Pancreas (tissue), 10 donors: ENCODE data around the gene PHF2. TPM values are rescaled to one million over a fixed set of nuclear protein-coding genes. Genes with fewer than 3 reads are reported as not detected.

Experiments used
- ATAC-seq, 4 donors: fragments of 200-7000 bp; cut with Tn5 transposase; one replicate each; pipeline versions ENCODE4 v1.8.0 to v1.9.1; 2020; ENCODE audit warnings: mild to moderate bottlenecking in 4 of 4, moderate library complexity in 4 of 4
- DNase-seq, 6 donors: peaks; one replicate each; pipeline ENCODE4 v3.0.0-alpha.2; 2020
- FAIRE-seq: peaks from 2 replicates; lab custom pipeline; 2012; peaks lifted over from hg19 to GRCh38; lab: Jason Lieb, UNC
- H3K27ac ChIP-seq, 4 donors: fragments of 200-600 bp; sonication (generic); 1 replicate in 3 of 4; 2 replicates in 1 of 4; pipeline versions ENCODE4 v1.5.0 to v1.8.0; 2020
- H3K27me3 ChIP-seq, 4 donors: fragments of 200-600 bp; one replicate each; pipeline ENCODE4 v1.8.0; 2021
- H3K36me3 ChIP-seq, 3 donors: fragments of 200-600 bp; sonication (generic) in 1 of 3; one replicate each; pipeline versions ENCODE4 v1.5.0 to v1.8.0; 2020 to 2021
- H3K4me1 ChIP-seq, 3 donors: fragments of 200-600 bp; one replicate each; pipeline ENCODE4 v1.8.0; 2021
- H3K4me3 ChIP-seq, 4 donors: fragments of 200-600 bp; sonication (generic) in 2 of 4; one replicate each; pipeline versions ENCODE4 v1.5.0 to v1.8.0; 2020 to 2021
- H3K9me3 ChIP-seq, 4 donors: fragments of 200-600 bp; one replicate each; pipeline ENCODE4 v1.8.0; 2021
- WGBS, 2 donors: extraction: QIAGEN DNeasy Blood & Tissue Kit; methylation state at CpG; one replicate each; pipeline ENCODE4 v1.1.7; 2013; 5-methylcytosine and 5-hydroxymethylcytosine counted together
- intact Hi-C, 3 donors: fragments of 100-400 bp; cut with DNase I; formaldehyde crosslinking; loops; one replicate each; pipeline versions ENCODE4 v1.11.1 to v1.14.2; 2022
- polyA plus RNA-seq, 2 donors: library from polyadenylated mRNA; stranded (reverse); fragments of 200-250 nt; gene quantifications; one replicate each; pipeline ENCODE4 v1.2.3, GENCODE V29; 2013
- total RNA-seq, 6 donors: library from RNA; stranded (reverse); fragmentation: NEBNext Ultra II Directional in 4 of 6; extraction: Animal tissue kit (Norgen Biotek cat#: 25700) in 4 of 6; gene quantifications; one replicate each; pipeline versions ENCODE4 v1.2.1 to v1.2.4, GENCODE V29; 2021 to 2023
- TF ChIP-seq, protein P1 (sequence below), 4 donors: fragments of 200-600 bp; sonication (generic) in 3 of 4; IDR thresholded peaks; one replicate each; pipeline versions ENCODE4 v1.5.0 to v1.8.0; 2021; ENCODE audit warnings: antibody characterized with exemption in 4 of 4
- donor health status: healthy with polysubstance abuse.
- donor health status: DM: no; HTN: no; CAD: no; lungs with moderate emphysema.
- donor health status: DM: no; HTN: no; CAD: no.
- donor health status: control.
- donor health status: control.
- donor health status: Bipolar disorder and iron deficiency.
- donor health status: DM: yes; HTN: yes; CAD: no.
- donor health status: DM: no; HTN: no; CAD: no.
- donor health status: DM: no; HTN: no; CAD: no.
- donor health status: DM: yes; HTN: yes; CAD: no.

The PHF2 gene
- 10 to 100 TPM; 10.8 to 16.7 (median 11.9) TPM for total RNA-seq
- 10 to 100 TPM; 17.8 to 24.8 TPM for polyA plus RNA-seq

DNA sequence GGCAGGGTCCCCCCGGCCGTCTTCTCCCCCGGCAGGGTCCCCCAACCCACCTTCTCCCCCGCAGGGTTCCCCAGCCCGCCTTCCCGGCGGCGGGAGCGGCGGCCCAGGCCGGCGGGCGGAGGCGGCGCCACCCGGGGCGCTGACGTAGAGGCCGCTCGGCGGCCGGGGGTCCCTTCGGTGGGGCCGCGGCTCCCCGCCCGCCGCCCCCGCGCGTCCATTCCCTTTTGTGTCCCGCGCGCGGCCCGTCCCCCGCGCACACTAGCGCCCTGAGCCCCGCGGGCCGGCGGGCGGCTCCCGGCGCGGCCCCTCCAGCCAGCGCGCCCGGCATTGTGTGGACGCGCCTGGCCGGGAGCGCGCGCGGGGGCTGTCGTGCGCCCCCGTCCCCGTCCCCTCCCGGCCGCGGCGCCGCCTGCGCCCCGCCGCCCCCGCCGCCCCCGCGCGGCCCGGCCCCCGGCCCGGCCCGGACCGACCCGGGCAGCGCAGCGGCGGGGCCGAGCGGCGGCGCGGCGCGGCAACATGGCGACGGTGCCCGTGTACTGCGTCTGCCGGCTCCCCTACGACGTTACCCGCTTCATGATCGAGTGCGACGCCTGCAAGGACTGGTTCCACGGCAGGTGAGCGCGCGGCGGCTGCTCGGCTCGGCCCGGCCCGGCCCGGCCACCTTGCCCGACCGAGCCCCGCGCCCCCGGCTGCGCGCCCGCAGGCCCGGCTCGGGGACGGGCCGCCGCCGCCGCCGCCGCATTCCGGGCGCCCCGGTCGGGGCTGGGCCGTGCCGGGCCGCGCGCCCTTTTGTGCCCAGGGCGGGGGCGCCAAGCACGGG lies at the start of gene PHF2:
TSS of gene PHF2 (plus strand) at position 327 of the 820 bp plus-strand sequence. CDS start at position 517, 190 bp downstream.
- no peak for FAIRE-seq
- H3K9me3 ChIP-seq = no peaks in the 10 kb centered on the region
- peaks cover 23 to 35% (median 25%) of the 10 kb centered on the region in 3 donors for H3K4me1 ChIP-seq
- WGBS, 2 donors = 1% methylated on average over 52 to 140 of the region's 140 CpGs
- intact Hi-C loops = no loop called here
- TF ChIP-seq, protein P1, sequence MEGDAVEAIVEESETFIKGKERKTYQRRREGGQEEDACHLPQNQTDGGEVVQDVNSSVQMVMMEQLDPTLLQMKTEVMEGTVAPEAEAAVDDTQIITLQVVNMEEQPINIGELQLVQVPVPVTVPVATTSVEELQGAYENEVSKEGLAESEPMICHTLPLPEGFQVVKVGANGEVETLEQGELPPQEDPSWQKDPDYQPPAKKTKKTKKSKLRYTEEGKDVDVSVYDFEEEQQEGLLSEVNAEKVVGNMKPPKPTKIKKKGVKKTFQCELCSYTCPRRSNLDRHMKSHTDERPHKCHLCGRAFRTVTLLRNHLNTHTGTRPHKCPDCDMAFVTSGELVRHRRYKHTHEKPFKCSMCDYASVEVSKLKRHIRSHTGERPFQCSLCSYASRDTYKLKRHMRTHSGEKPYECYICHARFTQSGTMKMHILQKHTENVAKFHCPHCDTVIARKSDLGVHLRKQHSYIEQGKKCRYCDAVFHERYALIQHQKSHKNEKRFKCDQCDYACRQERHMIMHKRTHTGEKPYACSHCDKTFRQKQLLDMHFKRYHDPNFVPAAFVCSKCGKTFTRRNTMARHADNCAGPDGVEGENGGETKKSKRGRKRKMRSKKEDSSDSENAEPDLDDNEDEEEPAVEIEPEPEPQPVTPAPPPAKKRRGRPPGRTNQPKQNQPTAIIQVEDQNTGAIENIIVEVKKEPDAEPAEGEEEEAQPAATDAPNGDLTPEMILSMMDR (IDR thresholded peaks at IDR 0.05) = no peak
- peak; percentile 38 to 58 (median 42) for ATAC-seq
- H3K4me3 ChIP-seq = peak within 1 kb of the TSS; percentile 71 to 85 (median 77)
- H3K36me3 ChIP-seq = no peaks in the 10 kb centered on the region
- DNase-seq = peak in 3 of 6 donors; percentile 46 to 70 (median 53)
- H3K27ac ChIP-seq = peak within 1 kb of the TSS; percentile 83 to 87 (median 84)
- no peaks in the 10 kb centered on the region for H3K27me3 ChIP-seq

DNA sequence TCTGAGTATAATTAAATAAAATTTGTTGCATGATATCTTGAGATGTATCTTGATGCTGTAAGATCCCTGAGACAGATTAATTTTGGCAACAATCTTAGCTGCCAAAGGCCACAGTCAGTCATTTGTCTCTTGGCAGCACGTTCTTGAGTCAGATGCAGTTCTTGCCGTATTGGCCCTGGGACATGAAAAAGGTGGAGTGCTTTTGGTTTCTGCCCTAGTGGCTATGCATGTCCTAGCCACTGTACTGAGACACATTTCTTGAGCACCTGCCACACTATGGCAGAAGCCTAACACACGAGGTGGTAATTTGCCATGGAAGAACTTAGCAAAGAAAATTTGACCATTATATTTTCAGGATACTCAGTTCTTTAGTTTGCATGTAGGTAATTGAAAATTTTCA lies 45.0 kb upstream of the PHF2 start:
- TF ChIP-seq, protein P1 (IDR thresholded peaks at IDR 0.05) = no peak
- FAIRE-seq (no peak), ATAC-seq (peak in 1 of 4 donors; percentile 36), DNase-seq (no peak)
- H3K27me3 ChIP-seq = no peaks in the 10 kb centered on the region
- no peaks in the 10 kb centered on the region for H3K4me1 ChIP-seq
- no peak overlapping the region for H3K27ac ChIP-seq
- intact Hi-C loops = loop anchor here in 1 of 3 donors (10.0 kb wide), 1 partner anchor 47 kb away; no protein-coding TSS in a partner anchor
- H3K9me3 ChIP-seq = no peaks in the 10 kb centered on the region
- H3K4me3 ChIP-seq = no peak overlapping the region
- peaks cover 0 to 59% (median 12%) of the 10 kb centered on the region in 3 donors for H3K36me3 ChIP-seq
- 74% methylated on average over 3 of the region's 3 CpGs for WGBS, 2 donors

DNA sequence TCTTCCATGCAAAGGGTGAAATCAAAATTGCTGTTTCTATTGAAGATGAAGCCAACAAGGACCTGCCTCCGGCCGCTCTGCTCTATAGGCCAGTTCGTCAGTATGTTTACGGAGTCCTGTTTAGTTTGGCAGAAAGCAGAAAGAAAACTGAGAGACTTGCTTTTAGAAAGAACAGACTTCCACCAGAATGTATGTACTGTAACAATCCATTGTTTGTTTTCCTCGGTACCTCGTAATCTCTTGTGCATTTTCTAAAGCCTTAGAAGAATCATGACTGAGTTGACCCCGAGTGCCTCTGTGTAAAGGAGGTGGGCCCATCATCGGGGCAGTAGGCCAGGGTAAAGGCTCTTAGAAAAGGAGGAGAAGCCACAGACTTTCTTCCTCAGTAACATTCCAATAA lies 44.2 kb upstream of the PHF2 start:
- DNase-seq (no peak), ATAC-seq (no peak), FAIRE-seq (no peak)
- Histone ChIP-seq H3K27me3 (no peaks in the 10 kb centered on the region), H3K9me3 (no peaks in the 10 kb centered on the region), H3K4me1 (no peaks in the 10 kb centered on the region), H3K27ac (no peak overlapping the region), H3K36me3 (peaks cover 0 to 59% (median 12%) of the 10 kb centered on the region in 3 donors), H3K4me3 (no peak overlapping the region)
- intact Hi-C loops = loop anchor here in 1 of 3 donors (10.0 kb wide), 1 partner anchor 47 kb away; no protein-coding TSS in a partner anchor
- WGBS, 2 donors = 75 to 78% methylated on average over 8 of the region's 8 CpGs
- TF ChIP-seq, protein P1 (IDR thresholded peaks at IDR 0.05) = no peak

GRCh38 chr9:93533863-93534262 lies 42.5 kb upstream of the PHF2 start:
- FAIRE-seq (no peak), DNase-seq (no peak), ATAC-seq (no peak)
- Histone ChIP-seq H3K9me3 (no peaks in the 10 kb centered on the region), H3K4me3 (no peak overlapping the region), H3K4me1 (no peaks in the 10 kb centered on the region), H3K27me3 (no peaks in the 10 kb centered on the region), H3K36me3 (peaks cover 0 to 47% (median 10%) of the 10 kb centered on the region in 3 donors), H3K27ac (no peak overlapping the region)
- 88 to 89% methylated on average over 8 of the region's 8 CpGs for WGBS, 2 donors
- TF ChIP-seq, protein P1 (IDR thresholded peaks at IDR 0.05) = no peak
- intact Hi-C loops = loop anchor here in 1 of 3 donors (10.0 kb wide), 1 partner anchor 49 kb away; no protein-coding TSS in a partner anchor
